Epidermal melanocyte (primary cell): ENCODE results near the gene PDILT.

Experiments
- DNase-seq: peaks from one replicate; pipeline ENCODE4 v3.0.0; 2011; ENCODE audit warnings: low spot score; ENCODE audit not compliant: insufficient read length

Gene PDILT

DNA sequence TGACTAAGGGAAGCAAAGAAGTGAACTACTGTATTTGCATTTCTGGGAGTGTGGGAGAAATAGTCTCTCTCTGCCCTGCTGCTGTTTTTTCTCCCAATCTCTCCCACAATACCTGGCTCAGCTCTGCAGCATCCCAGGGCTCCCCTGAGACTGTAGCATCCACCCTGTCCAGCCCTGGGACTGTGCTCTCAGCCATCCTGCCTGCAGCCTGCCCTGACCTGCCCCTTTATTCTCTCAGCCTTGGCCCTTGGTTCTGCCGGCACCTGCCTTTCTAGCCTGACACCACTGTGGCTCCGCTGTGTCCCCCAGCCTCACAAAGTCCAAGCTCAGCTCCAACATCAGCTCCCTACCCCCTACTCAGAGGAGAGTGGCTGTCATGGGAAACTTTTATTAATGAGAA, 1.9 kb downstream of the PDILT start:
- DNase-seq, result no peak

DNA sequence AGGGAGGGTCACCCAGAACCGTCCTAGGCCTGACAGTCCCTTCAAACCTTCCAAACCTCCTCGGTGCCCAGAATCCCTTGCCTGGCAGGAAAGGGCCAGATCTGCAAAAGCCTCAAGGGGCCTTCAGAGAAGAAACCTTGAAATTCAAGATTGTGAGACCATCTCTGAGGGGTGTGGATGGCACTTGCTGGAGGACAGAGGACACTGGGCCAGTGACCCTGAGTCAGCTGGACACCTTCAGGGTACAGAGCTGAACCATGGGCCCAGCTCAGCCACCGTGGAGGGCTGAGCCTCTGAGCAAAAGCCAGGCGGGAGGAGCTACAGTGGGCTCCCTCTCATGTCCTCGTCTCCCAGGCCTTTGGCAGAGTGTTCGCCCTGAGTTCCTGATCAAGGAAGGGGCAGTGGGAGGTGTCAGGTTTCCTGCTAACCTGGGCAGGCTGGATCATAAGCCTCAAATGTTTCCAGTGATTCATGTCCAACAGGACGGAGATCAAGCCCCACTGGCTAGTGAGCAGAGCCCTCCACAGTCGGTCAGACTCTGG, 3.0 kb downstream of the PDILT start:
- no peak for DNase-seq

DNA sequence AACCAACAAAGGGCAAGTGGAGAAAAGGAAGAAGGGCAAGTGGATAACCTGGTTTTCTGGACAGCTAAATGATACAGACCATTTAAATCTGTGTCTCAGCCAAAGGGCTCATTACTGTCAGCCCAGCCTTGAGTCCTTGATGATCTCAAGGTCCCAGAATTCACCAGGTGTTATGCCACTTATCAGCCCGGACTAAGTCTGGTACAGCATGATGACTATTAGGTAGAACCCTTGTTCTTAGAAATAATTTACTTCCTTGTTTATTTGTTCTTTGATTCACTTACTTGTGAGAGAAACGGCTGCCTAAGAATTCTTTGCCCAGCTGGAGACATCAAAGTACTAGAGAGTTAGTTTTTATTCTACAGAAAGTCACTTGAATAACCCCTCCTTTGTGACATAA, 3.5 kb downstream of the PDILT start:
- no peak for DNase-seq

DNA sequence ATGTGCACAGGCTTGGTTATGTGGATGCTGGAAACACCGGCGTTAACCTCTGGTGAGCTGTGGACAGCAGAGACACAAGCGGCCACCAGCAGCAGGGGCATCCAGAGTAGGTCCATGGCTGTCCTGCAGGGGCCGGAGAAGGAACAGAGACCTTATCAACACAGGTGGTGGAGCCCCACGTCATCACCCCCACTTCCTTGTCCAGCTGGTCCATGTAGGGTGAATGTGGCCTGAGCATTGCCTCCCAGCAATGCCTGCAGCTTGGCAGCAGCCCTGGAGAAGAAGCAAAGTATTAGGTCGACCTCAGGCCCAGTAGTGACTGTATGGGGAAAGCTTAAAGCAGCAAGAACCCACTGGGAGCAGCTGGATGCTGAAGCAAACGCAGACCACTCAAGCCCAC, 5.4 kb downstream of the PDILT start:
- DNase-seq, result no peak

DNA sequence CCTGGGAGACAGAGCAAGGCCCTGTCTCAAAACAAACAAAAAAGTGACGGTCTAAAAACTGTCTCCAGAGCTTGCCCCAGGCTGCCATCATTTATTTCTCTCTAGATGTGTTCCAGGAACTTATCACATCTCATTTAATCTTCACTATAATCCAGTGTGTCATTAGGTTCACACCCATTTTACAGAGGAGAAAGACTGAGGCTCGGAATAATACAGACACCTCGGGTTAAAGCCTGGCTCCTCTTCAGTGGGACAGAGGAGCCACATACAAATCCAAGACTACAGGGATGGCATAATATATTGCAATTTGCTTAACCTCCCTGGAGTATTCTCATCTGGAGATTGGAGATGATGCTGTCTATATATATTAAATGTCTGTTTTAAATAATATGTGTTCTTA, 5.9 kb downstream of the PDILT start:
- no peak for DNase-seq

DNA sequence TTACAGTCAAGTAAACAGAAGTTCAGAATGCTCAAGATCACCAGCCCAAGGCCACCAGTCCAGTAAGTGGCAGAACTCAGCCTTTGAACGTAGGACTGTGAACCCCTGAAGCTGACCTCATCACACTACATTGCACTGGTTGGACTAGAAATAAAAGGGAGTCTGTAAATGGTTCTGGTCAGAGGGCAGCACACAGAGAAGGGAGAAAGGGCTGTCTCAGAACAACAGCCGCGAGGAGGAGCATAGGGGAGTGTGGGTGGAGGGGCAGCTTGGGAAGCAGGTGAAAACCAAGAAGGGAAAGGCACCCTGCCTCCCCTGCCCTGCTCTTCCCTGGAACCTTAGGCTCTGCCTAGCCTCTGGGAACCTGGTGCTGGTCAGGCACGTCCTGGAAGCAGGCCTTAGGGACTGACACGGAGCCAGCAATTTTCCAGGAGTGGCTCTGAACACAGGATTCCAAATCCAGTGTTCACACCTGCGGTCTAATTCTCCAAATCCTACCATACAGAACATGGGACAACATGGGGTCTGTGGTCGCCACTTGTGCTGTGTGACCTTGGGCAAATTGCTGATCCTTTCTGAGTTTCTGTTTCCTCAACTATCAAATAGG, 7.0 kb downstream of the PDILT start:
- DNase-seq, result no peak

DNA sequence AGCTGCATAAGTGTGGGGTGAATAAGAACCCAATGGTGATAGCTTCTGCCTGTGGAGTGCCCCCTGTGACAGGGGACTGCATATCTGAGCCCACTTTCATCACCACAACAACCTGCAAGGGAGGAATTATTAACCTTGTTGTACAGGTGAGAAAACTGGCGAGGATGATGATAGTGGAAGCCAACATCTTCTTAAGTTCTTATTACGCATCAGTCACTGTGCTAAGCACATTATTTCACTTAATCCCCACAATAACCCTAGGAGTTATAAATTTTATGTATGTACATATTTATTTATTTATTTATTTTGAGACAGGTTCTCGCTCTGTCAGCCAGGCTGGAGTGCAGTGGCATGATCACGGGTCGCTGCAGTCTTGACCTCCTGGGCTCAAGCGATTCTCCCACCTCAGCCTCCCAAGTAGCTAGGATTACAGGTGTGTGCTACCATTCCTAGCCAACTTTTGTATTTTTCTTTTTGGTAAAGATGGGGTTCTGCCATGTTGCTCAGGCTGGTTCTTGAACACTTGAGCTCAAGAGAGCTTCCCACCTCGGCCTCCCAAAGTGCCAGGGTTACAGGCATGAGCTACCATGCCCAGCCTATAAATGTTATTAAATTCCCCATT, 7.6 kb downstream of the PDILT start:
- no peak for DNase-seq

DNA sequence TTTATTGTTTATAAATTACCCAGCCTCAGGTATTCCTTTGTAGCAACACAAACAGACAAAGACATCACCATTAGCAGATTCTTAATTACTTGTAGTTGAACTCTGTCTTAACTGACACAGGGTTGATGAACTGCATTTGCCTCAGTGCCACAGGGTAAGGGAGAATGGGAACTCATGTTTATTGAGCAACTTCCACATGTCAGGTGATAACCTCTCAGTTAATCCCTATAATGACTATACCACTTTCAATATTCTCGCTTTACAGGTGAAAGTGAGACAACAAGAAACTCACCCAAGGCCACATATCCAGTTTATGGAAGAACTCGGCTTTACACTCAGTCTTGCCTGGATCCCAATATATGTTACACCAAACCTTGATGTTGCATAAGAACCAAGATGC, 8.6 kb downstream of the PDILT start:
- DNase-seq, result no peak

DNA sequence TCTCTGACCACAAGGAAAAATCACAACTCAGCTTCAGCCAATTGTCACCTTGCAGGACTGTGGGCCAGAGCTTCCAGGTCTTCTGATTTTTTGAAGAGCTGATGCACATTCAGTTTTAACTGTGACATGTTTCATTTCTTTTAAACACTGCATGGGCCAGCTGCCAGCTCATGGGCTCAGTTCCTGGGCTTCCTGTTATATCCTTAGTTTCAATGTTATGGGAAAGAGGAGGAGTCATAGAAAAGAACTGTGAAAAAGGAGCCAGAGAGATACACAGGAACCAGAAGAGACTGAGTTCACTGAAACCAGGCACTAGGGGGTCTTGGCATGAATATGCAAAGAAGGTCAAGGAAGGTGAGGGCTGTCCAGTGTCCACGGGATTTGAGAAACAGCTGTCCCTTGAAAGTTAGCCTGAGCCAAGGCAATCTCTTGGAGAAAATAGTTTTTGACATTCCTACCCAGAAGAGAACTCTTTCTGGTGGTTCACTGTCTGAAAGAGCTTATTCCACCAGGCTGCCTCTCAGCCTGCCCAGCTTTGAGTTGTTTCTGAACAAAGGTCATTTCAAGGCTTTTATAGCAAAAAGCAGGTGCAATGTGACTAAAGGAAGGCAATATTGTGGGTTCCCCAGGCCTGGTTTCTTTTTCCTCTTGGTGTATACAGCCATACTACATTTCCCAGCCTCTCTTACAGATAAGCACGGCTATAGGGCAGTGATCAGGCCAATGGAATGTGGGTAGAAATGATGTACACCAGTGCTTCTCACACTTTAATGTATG, 10.5 kb downstream of the PDILT start:
- DNase-seq, result no peak

DNA sequence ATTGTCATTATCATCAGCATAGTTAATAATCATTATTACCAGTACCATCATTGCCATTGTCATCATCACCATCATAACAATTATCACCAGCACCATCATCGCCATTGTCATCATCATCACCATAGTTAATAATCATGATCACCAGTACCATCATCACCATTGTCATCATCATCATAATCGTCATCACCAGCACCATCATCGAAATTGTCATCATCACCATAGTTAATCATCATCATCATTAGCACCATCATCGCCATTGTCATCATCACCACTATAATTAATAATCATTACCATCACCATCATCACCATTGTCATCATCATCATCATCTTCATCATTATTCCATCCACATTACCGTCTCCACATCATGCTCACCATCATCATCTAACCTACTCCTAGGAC, 13.5 kb downstream of the PDILT start:
- DNase-seq, result no peak

DNA sequence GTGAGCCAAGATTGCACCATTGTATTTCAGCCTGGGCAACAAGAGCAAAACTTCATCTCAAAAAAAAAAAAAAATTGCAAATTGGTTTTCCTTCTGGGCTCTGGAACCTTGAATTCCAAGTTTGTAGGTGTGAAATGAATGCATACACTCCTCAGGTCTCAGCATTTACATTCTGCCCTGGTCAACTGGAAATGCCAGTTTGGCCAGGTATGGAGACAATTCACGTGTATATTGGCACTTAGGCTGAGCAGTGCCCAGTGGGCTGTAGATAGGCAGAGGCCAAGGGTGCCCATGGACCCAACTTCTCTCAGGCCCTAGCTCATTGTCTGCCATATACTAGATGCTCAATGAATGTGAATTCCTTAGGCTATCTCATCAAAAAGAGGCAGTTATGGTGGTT, 15.7 kb downstream of the PDILT start:
- no peak for DNase-seq

DNA sequence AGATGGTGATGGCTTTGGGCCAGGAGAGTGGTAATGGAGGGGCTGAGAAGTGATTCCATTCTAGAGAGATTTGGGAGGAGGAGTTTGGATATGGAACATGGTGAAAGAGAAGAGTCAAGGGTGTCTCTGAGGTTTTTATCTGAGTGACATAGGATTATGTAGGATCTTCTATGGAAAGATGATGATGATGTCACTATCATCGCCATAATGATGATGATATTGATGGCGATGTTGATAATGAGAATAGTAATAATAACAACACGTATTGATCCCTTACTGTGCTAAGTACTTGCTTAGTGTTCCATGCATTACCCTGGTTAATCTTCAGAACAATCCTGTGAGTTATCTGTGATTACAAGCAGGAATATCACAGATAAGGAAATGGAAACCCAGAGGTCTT, 16.6 kb downstream of the PDILT start:
- no peak for DNase-seq

DNA sequence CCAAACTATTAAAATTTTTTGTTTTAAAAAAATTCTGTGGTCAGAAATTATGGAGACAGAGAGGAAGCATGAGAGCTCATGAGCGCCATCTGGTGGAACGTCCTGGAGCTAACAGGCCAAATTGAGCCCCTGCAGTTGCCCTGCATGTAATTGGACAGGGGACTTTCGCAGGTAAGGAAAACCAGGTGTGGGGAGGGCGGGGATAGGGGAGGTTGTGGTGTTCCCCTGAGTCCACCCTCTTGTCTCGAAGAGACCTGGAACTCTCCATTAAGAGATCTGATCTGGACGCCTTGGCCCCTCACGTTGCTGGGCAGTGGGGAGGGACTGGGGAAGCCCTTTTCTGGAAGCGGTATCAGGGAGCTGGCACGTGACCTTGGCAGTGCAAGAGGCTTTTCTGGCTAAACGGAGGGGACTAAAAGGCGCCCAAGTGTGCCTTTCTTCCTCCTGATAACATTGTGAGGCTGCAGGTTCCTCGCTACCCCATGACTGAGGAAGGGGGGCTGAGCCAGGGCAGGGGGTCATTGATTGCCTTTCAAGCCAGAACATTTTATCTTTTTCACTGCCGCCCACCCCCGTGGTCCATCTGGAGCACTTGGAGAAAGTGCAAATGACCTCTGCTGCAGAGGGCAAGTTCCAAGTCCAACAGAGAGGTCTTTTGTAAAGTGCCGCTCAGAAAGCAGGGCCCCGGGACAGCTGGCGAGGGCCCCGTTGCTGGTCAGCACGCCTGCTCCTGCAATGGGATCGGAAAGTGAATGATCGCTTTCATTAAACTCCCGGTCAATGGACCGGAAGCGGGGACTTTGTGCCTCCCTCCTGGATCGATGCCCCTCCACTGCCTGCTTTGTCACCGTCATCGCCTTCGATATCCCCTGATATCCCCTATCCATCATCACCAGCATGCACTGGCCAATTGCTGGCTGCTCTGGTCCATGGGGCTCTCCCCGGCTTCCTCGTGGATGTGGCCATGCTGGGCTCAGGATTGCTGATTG, 18.4 kb downstream of the PDILT start:
- DNase-seq, result no peak

DNA sequence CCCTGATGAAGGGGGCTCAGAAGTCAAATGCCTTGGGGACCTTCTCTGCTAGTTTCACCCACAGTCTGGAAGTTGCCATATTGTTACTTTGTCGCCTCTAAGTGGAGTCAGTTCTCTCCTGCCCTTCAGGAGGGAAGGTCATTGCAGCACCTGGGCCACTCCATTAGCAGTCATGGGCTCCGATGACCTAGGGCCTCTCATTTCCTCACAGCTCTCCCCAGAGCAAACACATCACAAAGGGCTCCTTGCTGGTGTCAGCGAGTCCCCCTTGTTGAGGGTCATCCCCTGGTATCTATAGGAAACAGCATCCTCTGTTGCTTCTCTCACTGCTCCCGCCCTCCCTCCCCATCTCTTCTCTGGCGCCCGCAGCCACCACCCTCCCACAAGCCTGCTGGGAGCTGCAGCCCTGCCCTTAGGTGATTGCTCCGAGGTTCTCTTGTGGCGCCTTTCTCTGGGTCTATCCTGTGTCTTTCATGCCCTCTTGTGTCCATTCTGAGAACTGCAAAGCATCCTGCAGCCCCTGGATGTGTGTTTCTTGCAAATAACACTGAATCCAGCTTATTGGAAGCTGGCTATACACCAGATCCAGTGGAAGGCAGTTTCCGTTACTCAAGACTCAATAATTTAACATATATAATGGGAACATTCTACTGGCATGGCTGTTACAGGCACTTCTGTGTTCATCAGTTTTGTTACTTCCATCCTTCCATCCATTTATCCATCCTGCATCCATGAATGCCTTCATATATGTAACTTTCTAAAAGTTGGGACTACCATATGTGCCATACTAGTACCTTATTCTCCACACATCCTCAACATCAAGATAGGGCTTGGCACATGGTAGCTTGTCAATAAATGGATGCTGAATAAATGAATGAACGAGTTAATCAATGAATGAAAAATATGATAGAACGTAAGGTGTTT, 21.2 kb downstream of the PDILT start:
- DNase-seq, result peak; percentile 38

DNA sequence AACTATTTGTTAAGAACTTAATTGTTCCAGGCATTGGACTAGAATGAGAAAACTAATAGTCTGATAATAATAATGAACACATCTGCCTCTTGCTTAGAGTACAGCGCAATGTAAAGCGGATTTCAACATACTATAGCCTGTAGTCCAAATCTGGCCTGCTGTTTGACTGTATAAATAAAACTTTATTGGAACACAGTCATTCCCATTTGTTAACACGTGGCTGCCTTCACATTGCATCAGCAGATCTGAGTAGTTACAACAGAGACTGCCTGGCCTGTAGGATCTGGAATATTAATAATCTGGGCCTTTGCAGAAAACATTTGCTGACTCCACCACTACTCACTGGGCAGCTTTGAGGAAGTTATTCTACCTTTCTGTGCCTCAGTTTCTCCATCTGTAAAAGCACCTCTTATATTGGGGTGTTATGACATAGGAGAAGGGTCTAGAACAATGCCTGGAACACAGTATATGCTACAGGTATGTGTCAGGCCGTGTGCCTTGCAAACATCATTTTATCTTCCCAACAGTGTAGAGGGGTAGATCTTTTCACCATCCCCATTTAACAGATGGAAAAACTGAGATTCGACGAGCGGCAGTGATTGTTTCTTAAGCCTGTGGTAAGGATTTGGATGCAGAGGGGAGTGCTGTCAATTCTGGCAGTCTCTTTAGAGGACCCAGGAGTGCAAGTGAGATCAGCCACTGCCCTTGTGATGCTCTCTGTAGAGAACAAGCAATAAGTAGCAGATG, 22.2 kb downstream of the PDILT start:
- no peak for DNase-seq

DNA sequence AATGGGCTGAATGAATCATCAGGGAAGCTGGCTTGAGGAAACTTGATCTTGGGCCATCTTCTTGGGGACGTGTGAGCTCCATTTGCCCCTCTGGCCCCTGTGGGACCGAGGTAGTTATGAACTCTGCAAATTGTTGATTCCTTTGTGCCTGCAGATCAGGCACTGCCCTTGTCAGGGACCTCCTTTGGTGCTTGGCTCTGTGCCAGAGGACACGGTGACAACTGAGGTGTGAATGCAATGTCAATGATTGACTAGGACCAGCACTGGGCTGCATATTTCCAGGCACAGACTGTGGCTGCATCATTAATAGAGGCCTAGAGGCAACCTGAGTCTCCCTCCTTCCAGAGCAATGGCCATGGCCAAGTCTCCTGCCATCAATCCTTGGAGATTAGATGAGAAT, 23.8 kb downstream of the PDILT start:
- no peak for DNase-seq

DNA sequence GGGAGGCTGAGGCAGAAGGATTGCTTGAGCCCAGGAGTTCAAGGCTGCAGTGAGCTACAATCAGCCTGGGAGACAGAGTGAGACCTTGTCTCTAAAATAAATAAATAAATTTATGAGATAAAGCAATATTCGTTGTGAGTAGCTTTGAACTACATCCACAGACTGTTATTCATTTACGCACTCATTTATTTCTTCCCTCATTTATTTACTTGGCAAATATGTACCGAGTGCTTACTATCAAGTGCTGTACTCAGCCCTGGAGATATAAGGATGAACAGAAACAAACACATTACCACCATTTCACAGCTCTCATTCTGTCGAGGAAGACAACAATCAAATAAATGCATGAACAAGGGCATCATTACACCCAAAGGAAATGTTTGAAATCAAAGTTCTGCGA, 27.4 kb downstream of the PDILT start:
- no peak for DNase-seq

DNA sequence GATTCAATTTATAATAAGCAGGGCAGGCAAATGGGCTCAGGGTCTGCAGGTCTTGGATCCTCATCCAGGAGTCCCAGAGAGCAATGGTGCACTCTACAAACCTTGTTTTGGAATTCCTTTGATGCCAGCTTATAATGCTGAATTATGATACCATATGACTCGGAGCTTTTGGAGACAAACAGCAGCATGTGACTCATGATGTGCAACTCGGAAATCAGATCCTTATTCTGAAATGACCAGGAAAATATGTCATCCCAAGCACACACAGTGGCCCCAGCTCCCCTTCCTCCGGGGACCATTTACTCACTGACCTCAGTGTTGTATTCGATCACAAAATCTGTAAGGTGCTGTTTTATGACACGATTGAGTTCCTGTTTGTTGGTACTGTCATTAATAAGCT, 31.8 kb downstream of the PDILT start:
- no peak for DNase-seq

DNA sequence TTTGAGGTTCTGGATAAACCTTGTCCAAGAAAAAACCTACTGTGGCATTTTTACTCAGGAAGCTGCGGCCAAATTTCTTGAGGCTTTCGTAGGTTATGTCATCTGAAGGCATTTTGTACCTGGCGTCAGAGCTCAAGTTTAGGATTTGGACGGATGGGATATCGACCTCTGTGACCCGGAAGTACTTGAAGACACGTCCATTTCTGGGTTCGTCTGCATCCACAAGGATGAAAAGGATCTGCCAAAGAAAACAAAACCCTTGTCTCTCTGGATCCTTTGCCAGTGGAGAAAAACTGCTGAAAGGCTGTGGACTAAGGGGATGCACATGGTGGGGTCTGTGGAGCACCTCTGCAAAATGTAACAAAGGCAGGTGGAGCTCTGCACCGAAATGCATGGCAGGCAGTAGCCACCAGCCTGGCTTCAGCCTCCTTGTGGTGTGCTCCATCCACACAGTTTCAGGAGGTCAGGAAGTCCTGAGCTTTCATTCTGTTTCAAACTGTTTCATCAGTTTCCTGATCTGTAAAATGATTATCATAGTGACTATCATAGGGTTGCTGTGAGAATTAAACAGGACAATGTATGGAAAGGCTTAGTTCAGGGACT, 35.0 kb downstream of the PDILT start:
- no peak for DNase-seq
